ENCODE data around the gene TMPRSS11E. TPM values are rescaled to one million over a fixed set of nuclear protein-coding genes. Genes with fewer than 3 reads are reported as not detected.
"Not testable (repeated sequence)": the region's sequence is repeated elsewhere in the genome, so short reads cannot be mapped to it uniquely, and the experiment has no call there.

Gene TMPRSS11E
- total RNA-seq, 1 experiment from 2014 or later: not detected

GRCh38 chr4:68410149-68410548 lies 37.1 kb upstream of the TMPRSS11E start:
- Histone ChIP-seq H3K36me3 (ENCODE audit: insufficient read depth, low read length) (no peaks in the 10 kb centered on the region), H3K9ac (ENCODE audit: low read length) (no peak overlapping the region), H3K9me2 (replicated peaks; ENCODE audit: insufficient read depth, low read length) (no peaks in the 10 kb centered on the region), H3K9me3 (ENCODE audit: low read length) (no peaks in the 10 kb centered on the region), H3K4me3 (ENCODE audit: low read length) (no peak overlapping the region), H4K20me1 (ENCODE audit: insufficient read depth, low read depth, low read length) (no peaks in the 10 kb centered on the region), H2AFZ (ENCODE audit: low read length) (no peak overlapping the region), H3K27ac (ENCODE audit: low read length) (no peak overlapping the region), H3K4me1 (ENCODE audit: low read length) (no peaks in the 10 kb centered on the region), H3K27me3 (ENCODE audit: low read length) (no peaks in the 10 kb centered on the region), H3K79me2 (ENCODE audit: low read length) (no peaks in the 10 kb centered on the region), H3K4me2 (ENCODE audit: low read depth, low read length, poor library complexity, severe bottlenecking) (no peak overlapping the region)
- no peak for DNase-seq

DNA sequence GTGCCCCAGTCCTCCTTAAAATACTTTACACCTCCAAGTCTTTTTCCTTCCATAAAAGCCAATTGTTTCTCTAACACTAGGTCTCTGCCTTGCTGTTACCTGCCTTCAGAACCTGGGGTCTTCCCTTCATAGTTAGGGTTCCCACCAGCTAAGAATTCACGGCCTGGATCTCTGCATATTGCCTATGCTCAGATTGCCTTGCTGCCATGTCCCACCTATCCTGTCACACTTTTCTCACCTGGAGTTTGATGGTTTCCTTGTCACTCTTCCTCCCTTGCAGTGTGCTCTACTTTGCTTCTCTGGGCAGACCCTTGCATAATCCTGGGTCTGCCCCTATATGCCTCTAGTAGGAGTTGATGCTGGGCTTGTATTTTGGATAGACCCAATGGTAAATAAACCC lies 36.6 kb upstream of the TMPRSS11E start:
- Histone ChIP-seq H2AFZ (ENCODE audit: low read length) (no peak overlapping the region), H3K9ac (ENCODE audit: low read length) (no peak overlapping the region), H3K27me3 (ENCODE audit: low read length) (no peaks in the 10 kb centered on the region), H3K4me3 (ENCODE audit: low read length) (no peak overlapping the region), H3K9me2 (replicated peaks; ENCODE audit: insufficient read depth, low read length) (no peaks in the 10 kb centered on the region), H3K4me2 (ENCODE audit: low read depth, low read length, poor library complexity, severe bottlenecking) (no peak overlapping the region), H3K4me1 (ENCODE audit: low read length) (no peaks in the 10 kb centered on the region), H3K27ac (ENCODE audit: low read length) (no peak overlapping the region), H3K9me3 (ENCODE audit: low read length) (no peaks in the 10 kb centered on the region), H4K20me1 (ENCODE audit: insufficient read depth, low read depth, low read length) (no peaks in the 10 kb centered on the region), H3K36me3 (ENCODE audit: insufficient read depth, low read length) (no peaks in the 10 kb centered on the region), H3K79me2 (ENCODE audit: low read length) (no peaks in the 10 kb centered on the region)
- DNase-seq: no peak

- DNase-seq; H4K20me1 ChIP-seq (ENCODE audit: insufficient read depth, low read depth, low read length); H3K9ac ChIP-seq (ENCODE audit: low read length); H2AFZ ChIP-seq (ENCODE audit: low read length); H3K4me2 ChIP-seq (ENCODE audit: low read depth, low read length, poor library complexity, severe bottlenecking); H3K4me3 ChIP-seq (ENCODE audit: low read length); H3K9me2 ChIP-seq (replicated peaks; ENCODE audit: insufficient read depth, low read length); H3K4me1 ChIP-seq (ENCODE audit: low read length); H3K79me2 ChIP-seq (ENCODE audit: low read length); H3K36me3 ChIP-seq (ENCODE audit: insufficient read depth, low read length); H3K27ac ChIP-seq (ENCODE audit: low read length); H3K27me3 ChIP-seq (ENCODE audit: low read length); H3K9me3 ChIP-seq (ENCODE audit: low read length): not testable (repeated sequence)
These were observed 35.2 kb upstream of the TMPRSS11E start for GRCh38 chr4:68412031-68412430.

- H3K4me1 ChIP-seq (ENCODE audit: low read length): no peaks in the 10 kb centered on the region
- H3K9me3 ChIP-seq (ENCODE audit: low read length): no peaks in the 10 kb centered on the region
- H3K4me3 ChIP-seq (ENCODE audit: low read length): no peak overlapping the region
- H3K27ac ChIP-seq (ENCODE audit: low read length): no peak overlapping the region
- no peak for DNase-seq
- no peaks in the 10 kb centered on the region for H4K20me1 ChIP-seq (ENCODE audit: insufficient read depth, low read depth, low read length)
- no peaks in the 10 kb centered on the region for H3K9me2 ChIP-seq (replicated peaks; ENCODE audit: insufficient read depth, low read length)
- H3K4me2 ChIP-seq (ENCODE audit: low read depth, low read length, poor library complexity, severe bottlenecking): no peak overlapping the region
- no peaks in the 10 kb centered on the region for H3K36me3 ChIP-seq (ENCODE audit: insufficient read depth, low read length)
- H2AFZ ChIP-seq (ENCODE audit: low read length): no peak overlapping the region
- H3K9ac ChIP-seq (ENCODE audit: low read length): no peak overlapping the region
- no peaks in the 10 kb centered on the region for H3K27me3 ChIP-seq (ENCODE audit: low read length)
- no peaks in the 10 kb centered on the region for H3K79me2 ChIP-seq (ENCODE audit: low read length)
These were observed 30.7 kb upstream of the TMPRSS11E start for GRCh38 chr4:68416591-68416990.

GRCh38 chr4:68426516-68426915 lies 20.7 kb upstream of the TMPRSS11E start:
- Histone ChIP-seq H3K9me3 (ENCODE audit: low read length) (no peaks in the 10 kb centered on the region), H3K9ac (ENCODE audit: low read length) (no peak overlapping the region), H3K27me3 (ENCODE audit: low read length) (no peaks in the 10 kb centered on the region), H4K20me1 (ENCODE audit: insufficient read depth, low read depth, low read length) (no peaks in the 10 kb centered on the region), H3K4me2 (ENCODE audit: low read depth, low read length, poor library complexity, severe bottlenecking) (no peak overlapping the region), H3K36me3 (ENCODE audit: insufficient read depth, low read length) (no peaks in the 10 kb centered on the region), H3K4me1 (ENCODE audit: low read length) (no peaks in the 10 kb centered on the region), H3K79me2 (ENCODE audit: low read length) (no peaks in the 10 kb centered on the region), H3K9me2 (replicated peaks; ENCODE audit: insufficient read depth, low read length) (no peaks in the 10 kb centered on the region), H2AFZ (ENCODE audit: low read length) (no peak overlapping the region), H3K4me3 (ENCODE audit: low read length) (no peak overlapping the region), H3K27ac (ENCODE audit: low read length) (no peak overlapping the region)
- DNase-seq: no peak

DNA sequence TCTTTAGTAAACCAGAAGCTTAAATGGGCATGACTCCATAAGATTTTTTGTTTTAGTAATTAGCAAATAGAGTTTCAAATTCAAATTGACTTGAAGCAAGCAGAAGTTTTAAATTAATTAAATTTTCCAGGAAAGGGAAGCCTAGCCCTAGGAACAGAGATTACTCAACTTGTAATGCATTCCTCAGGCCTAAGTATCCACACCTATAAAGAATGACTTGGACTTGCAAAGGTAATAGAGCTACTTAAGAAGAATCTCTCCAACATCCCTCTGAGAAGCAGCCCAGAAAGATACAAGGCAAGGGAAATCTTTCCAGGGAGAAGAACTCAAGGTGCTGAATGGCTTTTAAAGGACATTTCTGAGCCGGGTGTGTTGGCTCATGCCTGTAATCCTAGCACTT lies 16.9 kb upstream of the TMPRSS11E start:
- H3K27ac ChIP-seq (ENCODE audit: low read length): no peak overlapping the region
- no peaks in the 10 kb centered on the region for H3K9me3 ChIP-seq (ENCODE audit: low read length)
- no peak overlapping the region for H2AFZ ChIP-seq (ENCODE audit: low read length)
- no peaks in the 10 kb centered on the region for H3K4me1 ChIP-seq (ENCODE audit: low read length)
- no peak overlapping the region for H3K4me3 ChIP-seq (ENCODE audit: low read length)
- H3K9ac ChIP-seq (ENCODE audit: low read length): no peak overlapping the region
- H3K4me2 ChIP-seq (ENCODE audit: low read depth, low read length, poor library complexity, severe bottlenecking): no peak overlapping the region
- no peaks in the 10 kb centered on the region for H3K9me2 ChIP-seq (replicated peaks; ENCODE audit: insufficient read depth, low read length)
- no peaks in the 10 kb centered on the region for H4K20me1 ChIP-seq (ENCODE audit: insufficient read depth, low read depth, low read length)
- no peaks in the 10 kb centered on the region for H3K27me3 ChIP-seq (ENCODE audit: low read length)
- H3K79me2 ChIP-seq (ENCODE audit: low read length): no peaks in the 10 kb centered on the region
- no peak for DNase-seq
- H3K36me3 ChIP-seq (ENCODE audit: insufficient read depth, low read length): no peaks in the 10 kb centered on the region

DNA sequence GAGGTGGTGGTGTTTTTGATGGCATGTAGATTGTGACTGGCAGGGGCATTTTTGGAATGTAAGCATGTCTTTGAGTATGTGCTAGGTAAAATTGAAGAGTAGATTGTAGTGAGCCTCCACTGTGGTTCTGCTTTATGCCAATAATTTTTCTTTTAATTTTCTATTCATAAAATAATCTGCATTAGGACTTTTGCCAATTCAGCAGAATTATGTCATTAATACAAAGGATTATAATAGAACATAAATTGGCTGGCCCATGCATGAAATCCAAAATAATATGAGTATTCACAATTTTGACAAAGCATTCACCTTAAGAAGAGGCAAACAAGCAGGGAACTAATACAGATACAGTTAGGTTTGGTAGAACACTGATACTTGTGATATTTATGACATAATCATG lies 14.9 kb upstream of the TMPRSS11E start:
- no peak overlapping the region for H3K9ac ChIP-seq (ENCODE audit: low read length)
- no peak for DNase-seq
- H3K9me3 ChIP-seq (ENCODE audit: low read length): no peaks in the 10 kb centered on the region
- H4K20me1 ChIP-seq (ENCODE audit: insufficient read depth, low read depth, low read length): no peaks in the 10 kb centered on the region
- H3K9me2 ChIP-seq (replicated peaks; ENCODE audit: insufficient read depth, low read length): no peaks in the 10 kb centered on the region
- no peaks in the 10 kb centered on the region for H3K36me3 ChIP-seq (ENCODE audit: insufficient read depth, low read length)
- H3K4me1 ChIP-seq (ENCODE audit: low read length): no peaks in the 10 kb centered on the region
- no peak overlapping the region for H2AFZ ChIP-seq (ENCODE audit: low read length)
- H3K4me3 ChIP-seq (ENCODE audit: low read length): no peak overlapping the region
- no peaks in the 10 kb centered on the region for H3K79me2 ChIP-seq (ENCODE audit: low read length)
- no peak overlapping the region for H3K27ac ChIP-seq (ENCODE audit: low read length)
- H3K4me2 ChIP-seq (ENCODE audit: low read depth, low read length, poor library complexity, severe bottlenecking): no peak overlapping the region
- H3K27me3 ChIP-seq (ENCODE audit: low read length): no peaks in the 10 kb centered on the region

- DNase-seq: no peak
These were observed 13.7 kb upstream of the TMPRSS11E start for GRCh38 chr4:68433582-68433981.

DNA sequence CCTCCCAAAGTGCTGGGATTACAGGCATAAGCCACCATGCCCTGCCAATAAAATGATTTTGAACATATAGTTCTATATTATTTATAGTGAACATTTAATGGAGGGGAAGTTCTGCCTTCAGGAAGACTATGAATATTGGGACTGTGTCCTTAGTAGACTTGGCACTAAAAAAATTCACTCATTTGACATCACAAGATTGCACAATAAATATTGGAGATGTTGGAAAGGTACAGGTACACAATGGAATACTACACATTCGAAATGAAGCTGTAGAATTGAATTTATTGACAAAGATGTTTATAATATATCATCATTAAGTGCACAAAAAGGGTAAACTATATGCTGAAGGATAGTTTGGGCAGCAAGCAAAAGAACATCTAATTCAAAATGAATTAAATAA lies 13.0 kb upstream of the TMPRSS11E start:
- Histone ChIP-seq H3K36me3 (ENCODE audit: insufficient read depth, low read length) (no peaks in the 10 kb centered on the region), H3K9ac (ENCODE audit: low read length) (no peak overlapping the region), H3K4me1 (ENCODE audit: low read length) (no peaks in the 10 kb centered on the region), H3K27me3 (ENCODE audit: low read length) (no peaks in the 10 kb centered on the region), H3K4me2 (ENCODE audit: low read depth, low read length, poor library complexity, severe bottlenecking) (no peak overlapping the region), H3K9me3 (ENCODE audit: low read length) (no peaks in the 10 kb centered on the region), H3K9me2 (replicated peaks; ENCODE audit: insufficient read depth, low read length) (no peaks in the 10 kb centered on the region), H3K79me2 (ENCODE audit: low read length) (no peaks in the 10 kb centered on the region), H3K4me3 (ENCODE audit: low read length) (no peak overlapping the region), H2AFZ (ENCODE audit: low read length) (no peak overlapping the region), H3K27ac (ENCODE audit: low read length) (no peak overlapping the region), H4K20me1 (ENCODE audit: insufficient read depth, low read depth, low read length) (no peaks in the 10 kb centered on the region)
- DNase-seq: no peak

More at GRCh38 chr4:68433582-68433981, 13.7 kb upstream of the TMPRSS11E start:
- Histone ChIP-seq H3K9ac (ENCODE audit: low read length) (no peak overlapping the region), H4K20me1 (ENCODE audit: insufficient read depth, low read depth, low read length) (no peaks in the 10 kb centered on the region), H2AFZ (ENCODE audit: low read length) (no peak overlapping the region), H3K9me3 (ENCODE audit: low read length) (no peaks in the 10 kb centered on the region), H3K4me3 (ENCODE audit: low read length) (no peak overlapping the region), H3K79me2 (ENCODE audit: low read length) (no peaks in the 10 kb centered on the region), H3K27ac (ENCODE audit: low read length) (no peak overlapping the region), H3K9me2 (replicated peaks; ENCODE audit: insufficient read depth, low read length) (no peaks in the 10 kb centered on the region), H3K4me1 (ENCODE audit: low read length) (no peaks in the 10 kb centered on the region), H3K27me3 (ENCODE audit: low read length) (no peaks in the 10 kb centered on the region), H3K36me3 (ENCODE audit: insufficient read depth, low read length) (no peaks in the 10 kb centered on the region), H3K4me2 (ENCODE audit: low read depth, low read length, poor library complexity, severe bottlenecking) (no peak overlapping the region)

All from Karpas-422 (cell line).